Caco-2 (cell line): ENCODE data around the gene TBPL1. TPM values are rescaled to one million over a fixed set of nuclear protein-coding genes. Genes with fewer than 3 reads are reported as not detected.

Experiments
- BruUV-seq: library from RNA; stranded (reverse); fragments of 400-500 nt; replicated peaks from 2 replicates; lab custom pipeline; 2021; lab: Mats Ljungman, UMichigan
- CTCF ChIA-PET: fragments of 300-600 bp; sonication (Branson Sonifier 250); formaldehyde crosslinking; loops from one replicate; lab custom pipeline; 2022; ENCODE audit warnings: antibody characterized with exemption; lab: Charles Lee
- POLR2A ChIA-PET: fragments of 300-600 bp; sonication (Branson Sonifier 250); formaldehyde crosslinking; loops from one replicate; lab custom pipeline; 2022; ENCODE audit warnings: antibody characterized with exemption; lab: Charles Lee
- DNase-seq, 2 experiments: peaks; one replicate each; pipeline versions ENCODE4 v3.0.0 to v3.0.0-alpha.2; 2020 to 2022
- H3K27me3 ChIP-seq: replicated peaks from 2 replicates; pipeline ENCODE4 v1.6.0; 2011; ENCODE audit warnings: low read length; ENCODE audit not compliant: control insufficient read depth, insufficient read depth
- H3K36me3 ChIP-seq: 2 replicates; pipeline ENCODE4 v1.5.1; 2011; ENCODE audit warnings: low read length; ENCODE audit not compliant: control insufficient read depth, insufficient read depth
- H3K4me1 ChIP-seq: fragments of 250-450 bp; sonication (Bioruptor Pico); 2 replicates; pipeline ENCODE4 v1.5.1; 2020; ENCODE audit warnings: mild to moderate bottlenecking
- H3K4me3 ChIP-seq: 2 replicates; pipeline ENCODE4 v1.5.1; 2011; ENCODE audit warnings: low read depth, mild to moderate bottlenecking, control low read depth, low read length
- H3K9me3 ChIP-seq: fragments of 250-450 bp; sonication (Bioruptor Pico); 2 replicates; pipeline ENCODE4 v1.5.1; 2020; ENCODE audit warnings: mild to moderate bottlenecking, moderate library complexity
- H3K27ac Mint-ChIP-seq: one replicate; pipeline ENCODE4 v1.8.0; 2022; ENCODE audit warnings: mixed read lengths; ENCODE audit not compliant: unreplicated experiment
- H3K27me3 Mint-ChIP-seq: one replicate; pipeline ENCODE4 v1.8.0; 2022; ENCODE audit warnings: mixed read lengths; ENCODE audit not compliant: insufficient read depth, unreplicated experiment
- H3K36me3 Mint-ChIP-seq: one replicate; pipeline ENCODE4 v1.8.0; 2022; ENCODE audit warnings: mild to moderate bottlenecking, mixed read lengths; ENCODE audit not compliant: insufficient read depth, unreplicated experiment
- H3K4me1 Mint-ChIP-seq: one replicate; pipeline ENCODE4 v1.8.0; 2022; ENCODE audit warnings: low read depth, mixed read lengths; ENCODE audit not compliant: unreplicated experiment
- H3K4me3 Mint-ChIP-seq: one replicate; pipeline ENCODE4 v1.8.0; 2022; ENCODE audit warnings: mild to moderate bottlenecking, moderate library complexity, mixed read lengths; ENCODE audit not compliant: unreplicated experiment
- H3K9me3 Mint-ChIP-seq: one replicate; pipeline ENCODE4 v1.8.0; 2022; ENCODE audit warnings: mixed read lengths; ENCODE audit not compliant: unreplicated experiment
- CTCF ChIP-seq, 2 experiments: fragments of 200-600 bp in 1 of 2; IDR thresholded peaks; 1 replicate in 1 of 2; 2 replicates in 1 of 2; pipeline versions ENCODE4 v1.5.1 to v1.8.0; 2011 to 2022; ENCODE audit warnings: antibody characterized with exemption in 1 of 2, control low read depth in 1 of 2, inconsistent platforms in 1 of 2, low read depth in 1 of 2, low read length in 1 of 2, mild to moderate bottlenecking in 1 of 2, moderate library complexity in 1 of 2; ENCODE audit not compliant: insufficient read depth in 1 of 2, severe bottlenecking in 1 of 2, unreplicated experiment in 1 of 2
- intact Hi-C: fragments of 100-400 bp; cut with micrococcal nuclease; formaldehyde crosslinking; loops from one replicate; pipeline ENCODE4 v1.10.0; 2022; ENCODE audit not compliant: unreplicated experiment
- total RNA-seq: library from RNA; stranded (reverse); gene quantifications from 2 replicates; pipeline ENCODE4 v1.2.3, GENCODE V29; 2022

TBPL1 gene
- total RNA-seq, 1 experiment from 2014 or later = 19.3 TPM

DNA sequence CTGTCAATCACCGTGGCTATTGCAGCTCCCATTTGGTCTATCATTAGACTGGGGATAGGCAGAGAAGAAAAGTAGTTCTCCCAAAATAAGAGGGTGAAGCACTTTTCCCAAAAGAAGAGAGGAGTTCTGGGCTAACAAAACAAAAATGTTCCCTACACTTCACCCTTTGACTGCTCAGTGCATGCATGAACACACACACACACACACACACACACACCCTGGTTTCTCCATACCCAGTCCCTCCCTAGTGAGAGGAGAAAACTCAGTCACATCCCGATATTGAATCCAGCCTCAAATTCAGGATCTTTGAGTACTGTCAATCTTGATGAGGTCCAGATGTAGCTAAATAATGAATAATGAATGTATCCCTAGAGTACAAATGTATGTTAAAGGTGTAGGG, 4.6 kb upstream of the TBPL1 start:
- Histone ChIP-seq H3K27me3 (no peaks in the 10 kb centered on the region), H3K36me3 (no peaks in the 10 kb centered on the region), H3K4me1 (no peaks in the 10 kb centered on the region), H3K9me3 (no peaks in the 10 kb centered on the region), H3K4me3 (no peak overlapping the region)
- TF ChIP-seq CTCF (IDR thresholded peaks at IDR 0.05; ENCODE audit: insufficient read depth in 1 of 2, low read depth in 1 of 2, low read length in 1 of 2, severe bottlenecking in 1 of 2, unreplicated experiment in 1 of 2) = no peak
- no TSS peak for BruUV-seq
- intact Hi-C loops = no loop called here
- CTCF ChIA-PET = interaction anchor here (0.6 kb wide), 1 partner anchor 115 kb away, joined by 5 read pairs; no protein-coding TSS in a partner anchor
- Mint-ChIP-seq H3K27me3 (peaks cover 6% of the 10 kb centered on the region), H3K27ac (no peak overlapping the region), H3K9me3 (no peaks in the 10 kb centered on the region), H3K4me3 (no peak overlapping the region), H3K4me1 (no peaks in the 10 kb centered on the region), H3K36me3 (no peaks in the 10 kb centered on the region)
- DNase-seq = no peak
- POLR2A ChIA-PET = no interaction called here

- TF ChIP-seq CTCF (IDR thresholded peaks at IDR 0.05; ENCODE audit: insufficient read depth in 1 of 2, low read depth in 1 of 2, low read length in 1 of 2, severe bottlenecking in 1 of 2, unreplicated experiment in 1 of 2) = no peak
- Histone ChIP-seq H3K9me3 (no peaks in the 10 kb centered on the region), H3K36me3 (no peaks in the 10 kb centered on the region), H3K27me3 (no peaks in the 10 kb centered on the region), H3K4me1 (peaks cover 5% of the 10 kb centered on the region; the same call in 1 of the 2 replicates), H3K4me3 (no peak overlapping the region)
- Mint-ChIP-seq H3K36me3 (no peaks in the 10 kb centered on the region), H3K4me3 (peak overlapping the region; percentile 96), H3K9me3 (no peaks in the 10 kb centered on the region), H3K27ac (no peak overlapping the region), H3K27me3 (peaks cover 6% of the 10 kb centered on the region), H3K4me1 (peaks cover 7% of the 10 kb centered on the region)
- BruUV-seq = no TSS peak
- DNase-seq = no peak
- CTCF ChIA-PET = interaction anchor here (0.8 kb wide), 1 partner anchor 13 kb away, joined by 3 read pairs; no protein-coding TSS in a partner anchor
- intact Hi-C loops = no loop called here
- POLR2A ChIA-PET = interaction anchor here (0.6 kb wide), 1 partner anchor 113 kb away, joined by 3 read pairs; no protein-coding TSS in a partner anchor
Measured at GRCh38 chr6:133951227-133951626, 1.8 kb upstream of the TBPL1 start.

DNA sequence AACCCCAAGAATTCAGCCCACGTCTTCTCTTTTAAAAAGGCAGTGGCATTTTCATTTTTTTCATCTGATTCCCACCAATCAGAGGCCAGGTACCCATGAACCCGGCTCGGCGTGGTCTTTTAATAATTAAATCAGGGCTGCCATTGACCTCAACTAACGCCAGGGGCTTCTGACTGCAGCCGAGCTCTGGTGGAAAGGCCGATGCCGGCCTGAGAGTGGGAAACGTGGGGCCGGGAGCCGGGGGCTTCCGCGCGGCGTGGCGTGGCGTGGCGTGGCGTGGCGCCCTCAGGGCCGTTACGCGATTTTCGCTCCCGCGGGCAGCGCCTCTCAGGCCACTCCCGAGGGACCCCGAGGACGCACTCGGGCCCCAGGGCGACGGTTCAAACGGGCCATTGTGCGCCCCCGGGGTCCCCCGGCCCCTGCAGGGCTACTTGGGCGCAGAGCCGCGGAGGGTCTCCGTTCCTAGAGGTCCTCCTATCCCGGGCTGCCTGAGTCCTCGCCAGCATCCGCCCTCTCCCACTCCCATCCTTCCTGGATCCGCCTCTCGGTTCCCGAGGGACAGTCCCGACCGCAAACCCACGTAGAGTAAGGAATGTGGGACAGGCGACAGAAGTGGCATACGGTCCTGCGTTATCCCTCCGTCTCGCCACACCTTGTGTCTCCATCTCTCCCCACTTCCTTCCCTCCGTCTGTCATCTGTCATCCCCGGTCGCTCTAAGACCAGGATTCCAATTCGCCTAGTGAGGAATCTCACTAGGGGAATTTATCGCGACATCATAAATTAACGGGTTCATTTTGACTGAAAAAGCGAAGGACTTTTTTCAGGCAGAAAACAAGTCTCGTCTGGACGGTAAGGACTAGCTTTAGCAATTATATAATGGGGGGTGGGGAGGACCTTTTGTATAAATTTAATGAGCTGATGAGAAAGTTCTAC, 876 bp upstream of the TBPL1 start:
- peaks cover 7% of the 10 kb centered on the region for H3K4me1 Mint-ChIP-seq

More for the DNA sequence above, 876 bp upstream of the TBPL1 start:
- Histone ChIP-seq H3K9me3 (no peaks in the 10 kb centered on the region), H3K27me3 (no peaks in the 10 kb centered on the region), H3K4me3 (peak overlapping the region; percentile 76), H3K36me3 (no peaks in the 10 kb centered on the region), H3K4me1 (peaks cover 5% of the 10 kb centered on the region; the same call in 1 of the 2 replicates)
- Mint-ChIP-seq H3K4me3 (peak overlapping the region; percentile 96), H3K27me3 (peaks cover 6% of the 10 kb centered on the region), H3K9me3 (no peaks in the 10 kb centered on the region), H3K36me3 (no peaks in the 10 kb centered on the region), H3K27ac (peak overlapping the region; percentile 86)
- peak; percentile 24 to 34 for TF ChIP-seq CTCF (IDR thresholded peaks at IDR 0.05; ENCODE audit: insufficient read depth in 1 of 2, low read depth in 1 of 2, low read length in 1 of 2, severe bottlenecking in 1 of 2, unreplicated experiment in 1 of 2)
- ChIA-PET POLR2A (interaction anchor here (0.6 kb wide), 1 partner anchor 112 kb away, joined by 3 read pairs; no protein-coding TSS in a partner anchor), CTCF (interaction anchor here (0.6 to 1.7 kb wide), 4 partner anchors 14 to 170 kb away, joined by 3 to 5 read pairs (median 4); no protein-coding TSS in a partner anchor)
- BruUV-seq = no TSS peak
- DNase-seq = peak; percentile 55 to 56
- intact Hi-C loops = loop anchor here (2.0 kb wide), 2 partner anchors 21 to 27 kb away; no protein-coding TSS in a partner anchor
